ENCODE measurements around the gene LPCAT2. TPM values are rescaled to one million over a fixed set of nuclear protein-coding genes. Genes with fewer than 3 reads are reported as not detected.
"Not testable (repeated sequence)": the region's sequence is repeated elsewhere in the genome, so short reads cannot be mapped to it uniquely, and the experiment has no call there.

Gene LPCAT2
- total RNA-seq, 2 donors from 2014 or later: 3.3 to 9.1 TPM

GRCh38 chr16:55613613-55614335, 104.9 kb downstream of the LPCAT2 start:
- no peak overlapping the region for H3K4me3 ChIP-seq
- no peak overlapping the region for H3K27ac ChIP-seq
- TF ChIP-seq POLR2A (IDR thresholded peaks at IDR 0.05): no peak
- no peak for TF ChIP-seq CTCF (IDR thresholded peaks at IDR 0.05)
- no peaks in the 10 kb centered on the region for H3K9me3 ChIP-seq
- no peaks in the 10 kb centered on the region for H3K27me3 ChIP-seq
- 70 to 75% methylated on average over 6 of the region's 6 CpGs for WGBS, 2 donors
- DNase-seq (no peak), ATAC-seq (no peak)
- intact Hi-C loops (cut with DNase I): no loop called here
- no peaks in the 10 kb centered on the region for H3K4me1 ChIP-seq
- H3K36me3 ChIP-seq (replicated peaks in 1 of 2; ENCODE audit: insufficient read depth in 1 of 2, low read depth in 2 of 2): no peaks in the 10 kb centered on the region

- no peak overlapping the region for H3K4me3 ChIP-seq
- H3K27me3 ChIP-seq: no peaks in the 10 kb centered on the region
- TF ChIP-seq CTCF (IDR thresholded peaks at IDR 0.05): no peak
- TF ChIP-seq POLR2A (IDR thresholded peaks at IDR 0.05): no peak
- no peak overlapping the region for H3K27ac ChIP-seq
- no peaks in the 10 kb centered on the region for H3K9me3 ChIP-seq
- H3K4me1 ChIP-seq: no peaks in the 10 kb centered on the region
- intact Hi-C loops (cut with DNase I): no loop called here
- 59 to 78% methylated on average over 3 of the region's 3 CpGs for WGBS, 2 donors
- H3K36me3 ChIP-seq (replicated peaks in 1 of 2; ENCODE audit: insufficient read depth in 1 of 2, low read depth in 2 of 2): no peaks in the 10 kb centered on the region
- ATAC-seq (no peak), DNase-seq (no peak)
Observed at GRCh38 chr16:55615071-55615470, 106.2 kb downstream of the LPCAT2 start.

GRCh38 chr16:55615670-55616069, 106.8 kb downstream of the LPCAT2 start:
- WGBS, 2 donors: 75% methylated on average over 9 to 11 of the region's 11 CpGs
- H3K4me1 ChIP-seq; DNase-seq; H3K36me3 ChIP-seq (replicated peaks in 1 of 2; ENCODE audit: insufficient read depth in 1 of 2, low read depth in 2 of 2); ATAC-seq; H3K27ac ChIP-seq; H3K4me3 ChIP-seq; H3K27me3 ChIP-seq; H3K9me3 ChIP-seq; intact Hi-C loops (cut with DNase I): not testable (repeated sequence)

- no peak for TF ChIP-seq CTCF (IDR thresholded peaks at IDR 0.05)
- no peak for TF ChIP-seq POLR2A (IDR thresholded peaks at IDR 0.05)
- Histone ChIP-seq H3K9me3 (no peaks in the 10 kb centered on the region), H3K4me3 (no peak overlapping the region), H3K27me3 (no peaks in the 10 kb centered on the region), H3K4me1 (peaks cover 14% of the 10 kb centered on the region), H3K27ac (no peak overlapping the region), H3K36me3 (replicated peaks in 1 of 2; ENCODE audit: insufficient read depth in 1 of 2, low read depth in 2 of 2) (no peaks in the 10 kb centered on the region)
- ATAC-seq: peak; percentile 45
- intact Hi-C loops (cut with DNase I): no loop called here
- peak in 1 of 4 donors; percentile 10 for DNase-seq
Observed at GRCh38 chr16:55621771-55622170, 112.9 kb downstream of the LPCAT2 start.

GRCh38 chr16:55622272-55622671, 113.4 kb downstream of the LPCAT2 start:
- Histone ChIP-seq H3K27me3 (no peaks in the 10 kb centered on the region), H3K4me3 (no peak overlapping the region), H3K27ac (no peak overlapping the region), H3K4me1 (peaks cover 14% of the 10 kb centered on the region), H3K9me3 (no peaks in the 10 kb centered on the region), H3K36me3 (replicated peaks in 1 of 2; ENCODE audit: insufficient read depth in 1 of 2, low read depth in 2 of 2) (no peaks in the 10 kb centered on the region)
- no peak for DNase-seq
- no peak for ATAC-seq
- intact Hi-C loops (cut with DNase I): no loop called here
- TF ChIP-seq POLR2A (IDR thresholded peaks at IDR 0.05): no peak
- TF ChIP-seq CTCF (IDR thresholded peaks at IDR 0.05): no peak
- WGBS, 2 donors: 70 to 87% methylated on average over 3 of the region's 3 CpGs
